IMR-90 (cell line): ENCODE measurements around the gene MYBPH.

Source experiments
- BHLHE40 ChIP-seq: fragments of 150-350 bp; IDR thresholded peaks from 2 replicates; pipeline ENCODE4 v1.6.1; 2016; ENCODE audit warnings: mild to moderate bottlenecking, low read depth, low read length
- CEBPB ChIP-seq: IDR thresholded peaks from 2 replicates; pipeline ENCODE4 v1.6.1; 2012; ENCODE audit warnings: low read depth, low read length, improper control_type of control experiment
- CTCF ChIP-seq: conservative IDR thresholded peaks from 2 replicates; pipeline ENCODE4 v1.5.1; 2012; ENCODE audit warnings: mild to moderate bottlenecking, low read depth, low read length, improper control_type of control experiment
- MXI1 ChIP-seq: IDR thresholded peaks from 2 replicates; pipeline ENCODE4 v1.6.1; 2012; ENCODE audit warnings: low read depth, mild to moderate bottlenecking, low read length, moderate library complexity, borderline replicate concordance
- POLR2A ChIP-seq: IDR thresholded peaks from 2 replicates; pipeline ENCODE4 v1.6.1; 2012; ENCODE audit warnings: mild to moderate bottlenecking, low read depth, low read length
- SMC3 ChIP-seq: fragments of 150-350 bp; IDR thresholded peaks from 2 replicates; pipeline ENCODE4 v1.6.1; 2016; ENCODE audit warnings: low read depth, mild to moderate bottlenecking, antibody characterized with exemption, low read length, moderate library complexity

- TF ChIP-seq CTCF (no peak), POLR2A (no peak), CEBPB (no peak), BHLHE40 (no peak), MXI1 (no peak), SMC3 (no peak)
These were observed 11.0 kb upstream of the MYBPH start, which contains the start of gene CHI3L1 for GRCh38 chr1:203186446-203187303.
